Glutamatergic neuron (in vitro differentiated cells): Measurements from ENCODE around the gene FXYD5. TPM values are rescaled to one million over a fixed set of nuclear protein-coding genes. Genes with fewer than 3 reads are reported as not detected.

ENCODE experiments used
- DNase-seq: peaks from one replicate; pipeline ENCODE4 v3.0.0; 2022
- H3K27ac Mint-ChIP-seq: one replicate; pipeline ENCODE4 v1.8.0; 2020; ENCODE audit warnings: mild to moderate bottlenecking, mixed read lengths, inconsistent platforms; ENCODE audit not compliant: unreplicated experiment
- H3K27me3 Mint-ChIP-seq: one replicate; pipeline ENCODE4 v1.8.0; 2020; ENCODE audit warnings: mild to moderate bottlenecking, moderate library complexity, mixed read lengths, inconsistent platforms; ENCODE audit not compliant: unreplicated experiment
- H3K36me3 Mint-ChIP-seq: one replicate; pipeline ENCODE4 v1.8.0; 2020; ENCODE audit warnings: mild to moderate bottlenecking, mixed read lengths, inconsistent platforms; ENCODE audit not compliant: unreplicated experiment
- H3K4me1 Mint-ChIP-seq: one replicate; pipeline ENCODE4 v1.8.0; 2020; ENCODE audit warnings: mild to moderate bottlenecking, low read depth, mixed read lengths, inconsistent platforms; ENCODE audit not compliant: unreplicated experiment
- H3K4me3 Mint-ChIP-seq: one replicate; pipeline ENCODE4 v1.8.0; 2020; ENCODE audit warnings: mild to moderate bottlenecking, mixed read lengths, inconsistent platforms; ENCODE audit not compliant: unreplicated experiment
- H3K9me3 Mint-ChIP-seq: one replicate; pipeline ENCODE4 v1.8.0; 2020; ENCODE audit warnings: mild to moderate bottlenecking, moderate library complexity, mixed read lengths, inconsistent platforms; ENCODE audit not compliant: unreplicated experiment
- CTCF ChIP-seq: fragments of 200-600 bp; sonication (generic); IDR thresholded peaks from one replicate; pipeline ENCODE4 v1.5.0; 2021; ENCODE audit not compliant: partially characterized antibody, unreplicated experiment
- total RNA-seq: library from RNA; stranded (reverse); fragmentation: NEBNext Ultra II Directional; extraction: Animal tissue kit (Norgen Biotek cat#: 25700); gene quantifications from one replicate; pipeline ENCODE4 v1.2.1, GENCODE V29; 2021; ENCODE audit not compliant: unreplicated experiment

FXYD5 gene
- total RNA-seq, 1 donor from 2014 or later: 5.3 TPM

- no peak overlapping the region for H3K4me3 Mint-ChIP-seq
- TF ChIP-seq CTCF: no peak
- peaks cover 4% of the 10 kb centered on the region for H3K9me3 Mint-ChIP-seq
- no peaks in the 10 kb centered on the region for H3K4me1 Mint-ChIP-seq
- peaks cover 1% of the 10 kb centered on the region for H3K27me3 Mint-ChIP-seq
- no peak for DNase-seq
- H3K27ac Mint-ChIP-seq: no peak overlapping the region
- peaks cover 4% of the 10 kb centered on the region for H3K36me3 Mint-ChIP-seq
Measured at GRCh38 chr19:35176181-35176570, 21.6 kb downstream of the FXYD5 start.

GRCh38 chr19:35177377-35178274 lies 23.1 kb downstream of the FXYD5 start:
- H3K36me3 Mint-ChIP-seq: peaks cover 6% of the 10 kb centered on the region
- no peak for TF ChIP-seq CTCF
- DNase-seq: no peak
- no peak overlapping the region for H3K27ac Mint-ChIP-seq
- no peaks in the 10 kb centered on the region for H3K4me1 Mint-ChIP-seq
- peaks cover 2% of the 10 kb centered on the region for H3K27me3 Mint-ChIP-seq
- no peak overlapping the region for H3K4me3 Mint-ChIP-seq
- H3K9me3 Mint-ChIP-seq: peaks cover 4% of the 10 kb centered on the region

GRCh38 chr19:35178701-35179100 lies 24.2 kb downstream of the FXYD5 start:
- Mint-ChIP-seq H3K27ac (no peak overlapping the region), H3K9me3 (peaks cover 7% of the 10 kb centered on the region), H3K36me3 (peaks cover 12% of the 10 kb centered on the region), H3K4me1 (no peaks in the 10 kb centered on the region), H3K4me3 (no peak overlapping the region), H3K27me3 (peaks cover 2% of the 10 kb centered on the region)
- no peak for DNase-seq
- TF ChIP-seq CTCF: no peak

GRCh38 chr19:35179830-35180229 lies 25.3 kb downstream of the FXYD5 start:
- TF ChIP-seq CTCF: no peak
- Mint-ChIP-seq H3K27ac (no peak overlapping the region), H3K9me3 (peaks cover 7% of the 10 kb centered on the region), H3K27me3 (peaks cover 2% of the 10 kb centered on the region), H3K36me3 (peaks cover 12% of the 10 kb centered on the region), H3K4me1 (no peaks in the 10 kb centered on the region), H3K4me3 (no peak overlapping the region)
- DNase-seq: no peak

- Mint-ChIP-seq H3K27me3 (peaks cover 2% of the 10 kb centered on the region), H3K4me1 (no peaks in the 10 kb centered on the region), H3K4me3 (no peak overlapping the region), H3K36me3 (peaks cover 12% of the 10 kb centered on the region), H3K27ac (no peak overlapping the region), H3K9me3 (peaks cover 5% of the 10 kb centered on the region)
- TF ChIP-seq CTCF: no peak
- DNase-seq: no peak
Measured at GRCh38 chr19:35181387-35181786, 26.9 kb downstream of the FXYD5 start.
